HEK293T (cell line): ENCODE results near the gene TPRG1.

Source experiments
- BHLHE40 ChIP-seq: fragments of 450-650 bp; IDR thresholded peaks from 2 replicates; pipeline ENCODE4 v1.6.1; 2016; ENCODE audit warnings: mild to moderate bottlenecking, moderate library complexity, borderline replicate concordance
- CTBP1 ChIP-seq: fragments of 450-650 bp; IDR thresholded peaks from 2 replicates; pipeline ENCODE4 v1.6.1; 2016; ENCODE audit warnings: borderline replicate concordance
- ELF4 ChIP-seq: fragments of 450-650 bp; IDR thresholded peaks from 2 replicates; pipeline ENCODE4 v1.6.1; 2017; ENCODE audit warnings: antibody characterized with exemption
- FOXK2 ChIP-seq: fragments of 450-650 bp; IDR thresholded peaks from 2 replicates; pipeline ENCODE4 v1.6.1; 2016; ENCODE audit warnings: mild to moderate bottlenecking
- FOXM1 ChIP-seq: fragments of 450-650 bp; IDR thresholded peaks from 2 replicates; pipeline ENCODE4 v1.6.1; 2017; ENCODE audit warnings: mild to moderate bottlenecking, borderline replicate concordance
- HDGF ChIP-seq: fragments of 450-650 bp; IDR thresholded peaks from 2 replicates; pipeline ENCODE4 v1.6.1; 2017; ENCODE audit warnings: antibody characterized with exemption, borderline replicate concordance
- L3MBTL2 ChIP-seq: fragments of 450-650 bp; conservative IDR thresholded peaks from 2 replicates; pipeline ENCODE4 v1.6.1; 2016; ENCODE audit warnings: mild to moderate bottlenecking
- LEF1 ChIP-seq: fragments of 450-650 bp; IDR thresholded peaks from 2 replicates; pipeline ENCODE4 v1.6.1; 2017; ENCODE audit warnings: mild to moderate bottlenecking, borderline replicate concordance
- SP1 ChIP-seq: fragments of 450-650 bp; IDR thresholded peaks from 2 replicates; pipeline ENCODE4 v1.6.1; 2017
- TARDBP ChIP-seq: fragments of 450-650 bp; IDR thresholded peaks from 2 replicates; pipeline ENCODE4 v1.6.1; 2016
- TF ChIP-seq, protein P1 (sequence below): fragments of 450-650 bp; IDR thresholded peaks from 2 replicates; pipeline ENCODE4 v1.6.1; 2016

- TF ChIP-seq CTBP1 (no peak), ELF4 (no peak), L3MBTL2 (no peak), HDGF (no peak), SP1 (no peak), FOXK2 (no peak), TARDBP (no peak), BHLHE40 (no peak), FOXM1 (no peak), LEF1 (no peak)
- TF ChIP-seq, protein P1, sequence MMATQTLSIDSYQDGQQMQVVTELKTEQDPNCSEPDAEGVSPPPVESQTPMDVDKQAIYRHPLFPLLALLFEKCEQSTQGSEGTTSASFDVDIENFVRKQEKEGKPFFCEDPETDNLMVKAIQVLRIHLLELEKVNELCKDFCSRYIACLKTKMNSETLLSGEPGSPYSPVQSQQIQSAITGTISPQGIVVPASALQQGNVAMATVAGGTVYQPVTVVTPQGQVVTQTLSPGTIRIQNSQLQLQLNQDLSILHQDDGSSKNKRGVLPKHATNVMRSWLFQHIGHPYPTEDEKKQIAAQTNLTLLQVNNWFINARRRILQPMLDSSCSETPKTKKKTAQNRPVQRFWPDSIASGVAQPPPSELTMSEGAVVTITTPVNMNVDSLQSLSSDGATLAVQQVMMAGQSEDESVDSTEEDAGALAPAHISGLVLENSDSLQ = no peak
Observed at GRCh38 chr3:189192725-189193124, 21.0 kb downstream of the TPRG1 start.
